HL-60/S4 treated with phorbol 12-myristate 13-acetate at 8.2 ng/mL for 4 days and 3 days (cell line): ENCODE measurements around the gene SMTNL2.

Experiments used
- in situ Hi-C: fragments of 300-500 bp; cut with MboI; formaldehyde crosslinking; loops from 2 replicates; pipeline ENCODE4 v1.15.0; 2022; ENCODE audit warnings: low sequenced_read_pairs

Gene SMTNL2

DNA sequence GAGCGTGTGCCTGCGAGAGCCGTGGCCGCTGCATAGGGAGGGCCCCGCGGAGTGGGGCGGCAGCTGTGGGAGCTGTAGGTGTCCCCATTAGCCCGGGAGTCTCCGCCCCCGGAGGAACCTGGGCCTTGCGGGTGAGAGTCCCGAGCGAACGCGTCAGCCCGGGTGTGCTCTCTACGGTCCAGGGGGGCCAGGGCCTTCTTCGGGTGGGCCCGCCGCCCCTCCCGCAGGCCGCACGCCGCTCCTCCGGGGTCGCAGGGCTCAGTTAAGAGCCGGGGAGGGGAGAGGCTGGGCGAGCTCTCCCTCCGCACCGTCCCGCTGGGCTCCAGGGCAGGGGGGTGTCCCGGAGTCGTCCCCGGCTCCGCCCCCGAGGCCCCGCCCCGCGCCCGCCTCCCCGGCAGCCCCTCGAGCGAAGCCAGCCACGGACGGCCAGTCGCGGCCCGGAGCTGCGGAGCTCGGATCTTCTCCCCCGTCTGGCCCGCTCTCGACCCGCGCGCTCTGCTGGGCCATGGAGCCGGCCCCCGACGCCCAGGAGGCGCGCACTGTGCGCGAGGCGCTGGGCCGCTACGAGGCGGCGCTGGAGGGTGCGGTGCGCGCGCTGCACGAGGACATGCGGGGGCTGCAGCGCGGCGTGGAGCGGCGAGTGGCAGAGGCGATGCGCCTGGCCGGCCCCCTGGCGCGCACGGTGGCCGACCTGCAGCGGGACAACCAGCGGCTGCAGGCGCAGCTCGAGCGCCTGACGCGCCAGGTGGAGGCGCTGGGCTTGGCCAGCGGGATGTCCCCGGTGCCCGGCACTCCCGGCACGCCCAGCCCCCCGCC, at the start of gene SMTNL2:
SMTNL2 (plus strand) TSS at position 429 of the 816 bp plus-strand sequence; CDS start at position 506, 77 bp downstream.
- in situ Hi-C loops = no loop called here

DNA sequence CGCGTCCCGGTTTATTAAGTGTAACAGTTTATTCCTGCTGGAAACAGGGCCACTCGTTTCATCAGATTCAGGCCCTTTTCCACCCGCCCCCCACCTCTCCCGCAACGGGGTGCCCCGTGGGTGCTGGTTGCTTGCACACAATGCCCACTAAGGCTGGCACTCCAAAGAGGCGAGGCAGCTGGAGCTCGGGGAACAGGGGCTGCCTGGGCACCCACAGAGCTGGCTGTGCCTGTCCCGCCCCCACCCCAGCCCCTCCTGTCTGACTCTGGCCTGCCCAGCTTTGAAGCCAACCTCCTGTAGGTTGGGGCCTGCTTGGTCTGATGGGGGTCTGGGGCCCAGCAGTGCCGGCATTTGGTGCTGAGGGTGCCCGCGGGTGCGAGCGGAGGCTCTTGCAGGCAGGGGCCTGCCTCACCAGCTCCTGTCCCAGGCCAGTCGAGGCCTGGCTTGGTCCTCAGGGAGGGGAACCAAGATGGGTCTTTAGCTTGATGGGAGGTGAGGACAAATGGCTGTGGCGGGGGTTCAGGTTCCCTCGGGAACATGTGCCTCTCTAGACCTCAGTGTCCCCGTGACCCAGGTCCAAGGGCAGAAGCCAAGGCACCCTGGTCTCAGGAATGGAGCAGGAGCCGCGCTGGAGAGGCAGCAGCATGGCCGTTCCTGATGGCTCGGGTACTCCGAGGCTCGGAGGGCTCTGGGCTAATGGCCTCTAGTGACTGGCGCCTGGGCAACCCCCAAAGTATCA, 49.2 kb upstream of the SMTNL2 start:
- in situ Hi-C loops = no loop called here

DNA sequence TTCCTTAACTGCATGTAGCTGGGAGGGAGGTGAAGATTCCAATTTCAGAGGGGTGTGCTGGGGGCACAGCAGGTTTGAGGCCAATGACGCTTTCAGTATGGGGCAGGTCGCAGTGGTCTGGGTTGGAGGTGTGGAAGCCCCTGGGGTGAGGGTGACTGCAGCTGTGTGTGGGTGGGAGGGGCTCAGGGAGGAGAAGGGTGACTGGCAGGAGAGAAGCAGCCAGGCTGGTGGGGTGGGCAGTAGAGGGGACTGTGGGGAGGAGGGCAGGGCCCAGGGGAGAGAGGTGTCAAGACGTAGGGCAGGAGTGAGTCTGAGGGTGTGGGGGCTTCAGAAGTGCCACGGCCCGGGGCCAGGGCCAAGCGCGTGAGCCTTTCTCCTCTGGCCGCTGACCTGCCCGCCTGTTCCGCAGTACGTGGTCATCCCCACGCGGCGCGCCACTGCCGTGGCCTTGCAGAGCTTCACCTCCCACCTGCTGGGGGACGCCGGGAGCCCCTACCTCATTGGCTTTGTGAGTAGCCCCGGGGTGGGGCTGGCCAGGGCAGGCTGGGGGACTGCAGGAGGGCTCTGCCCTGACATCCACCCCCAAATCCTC, 48.6 kb upstream of the SMTNL2 start:
- in situ Hi-C loops = no loop called here

DNA sequence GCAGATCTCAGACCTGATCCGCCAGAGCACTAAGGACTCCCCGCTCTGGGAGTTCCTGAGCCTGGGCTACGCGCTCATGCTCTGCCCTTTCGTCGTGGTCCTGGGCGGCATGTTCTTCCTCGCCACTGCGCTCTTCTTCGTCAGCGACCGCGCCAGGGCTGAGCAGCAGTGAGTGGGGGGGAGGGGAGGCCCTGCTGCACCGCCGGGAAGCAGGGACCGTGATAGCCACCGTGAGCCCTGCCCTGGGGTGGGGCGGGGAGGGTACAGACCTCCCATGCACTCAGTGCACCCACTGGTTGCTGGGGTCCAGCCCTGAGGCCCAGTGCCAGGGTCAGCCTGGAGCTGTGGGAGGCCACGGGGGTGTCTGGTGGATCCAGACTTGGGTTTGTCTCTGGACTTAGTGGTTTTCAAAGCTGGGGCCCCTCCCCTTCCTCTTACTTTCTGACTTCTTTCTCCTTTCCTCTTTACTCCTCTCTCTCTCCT, 48.0 kb upstream of the SMTNL2 start:
- in situ Hi-C loops = no loop called here

DNA sequence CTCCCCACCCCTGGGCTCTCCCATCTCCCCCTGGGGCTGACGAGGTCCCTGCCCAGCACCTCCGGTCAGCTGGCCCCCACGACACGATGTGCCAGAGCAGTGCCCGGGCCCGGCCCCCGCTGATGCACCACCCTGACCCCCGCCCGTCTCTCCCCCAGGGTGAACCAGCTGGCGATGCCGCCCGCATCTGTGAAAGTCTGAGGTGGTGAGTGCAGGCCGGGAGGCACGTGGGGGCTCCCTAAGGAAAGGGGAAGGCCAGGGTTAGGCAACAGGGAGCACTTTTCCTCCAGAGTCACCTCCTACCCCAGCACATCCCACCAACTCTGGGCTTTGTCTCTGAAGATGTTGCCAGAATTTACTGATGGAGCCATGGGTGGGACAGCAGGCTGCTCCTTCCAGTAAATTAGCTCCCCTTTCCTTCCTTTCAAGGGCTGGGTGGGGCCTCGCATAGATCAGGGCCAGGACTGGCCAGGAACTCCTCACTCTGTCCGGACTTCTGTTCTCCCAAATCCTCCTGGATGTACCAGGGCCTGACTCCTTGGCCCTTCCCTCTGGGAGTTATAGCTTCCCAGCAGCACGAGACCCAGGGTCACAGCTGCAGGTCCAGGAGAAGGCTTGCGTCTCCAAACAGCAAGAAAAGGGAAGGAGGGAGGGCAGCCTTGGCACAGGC, 47.5 kb upstream of the SMTNL2 start:
- in situ Hi-C loops = no loop called here

DNA sequence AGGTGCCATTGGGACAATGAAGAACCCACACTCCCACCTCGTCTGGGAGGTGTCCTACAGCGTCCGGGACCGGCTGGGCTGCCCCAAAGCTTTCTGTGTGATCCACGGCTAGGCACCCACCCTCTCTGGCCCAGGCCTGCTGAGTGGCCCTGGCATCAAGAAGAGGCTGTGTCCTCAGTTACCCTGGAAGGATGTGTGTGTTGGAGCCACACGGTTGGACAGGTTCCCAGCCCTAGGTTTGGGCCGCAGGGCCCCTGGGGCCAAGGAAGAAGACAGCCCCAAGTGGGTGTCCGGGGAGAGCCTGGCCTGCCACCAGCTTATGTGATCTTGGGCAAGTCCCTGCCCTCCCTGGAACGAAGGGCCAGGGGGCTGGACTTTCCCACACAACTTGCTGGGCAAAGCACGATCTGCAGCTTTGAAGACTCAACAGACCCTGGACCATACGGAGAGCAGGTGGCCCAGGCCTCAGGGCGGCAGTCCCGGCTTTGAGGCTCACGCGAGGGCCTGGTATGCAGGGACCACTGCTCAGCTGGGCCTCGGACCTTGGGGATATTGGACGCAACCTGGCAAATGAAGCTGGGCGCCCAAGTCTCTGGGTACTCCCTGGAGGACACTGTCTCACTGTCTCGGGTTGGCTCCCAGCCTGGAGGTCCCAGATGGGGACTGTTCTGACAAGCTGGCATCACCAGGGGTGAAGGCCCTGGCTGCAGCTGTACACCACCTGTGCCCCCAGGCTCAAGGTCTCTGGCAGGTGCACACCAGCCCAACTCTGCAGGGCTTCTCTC, 46.7 kb upstream of the SMTNL2 start:
- in situ Hi-C loops = no loop called here

DNA sequence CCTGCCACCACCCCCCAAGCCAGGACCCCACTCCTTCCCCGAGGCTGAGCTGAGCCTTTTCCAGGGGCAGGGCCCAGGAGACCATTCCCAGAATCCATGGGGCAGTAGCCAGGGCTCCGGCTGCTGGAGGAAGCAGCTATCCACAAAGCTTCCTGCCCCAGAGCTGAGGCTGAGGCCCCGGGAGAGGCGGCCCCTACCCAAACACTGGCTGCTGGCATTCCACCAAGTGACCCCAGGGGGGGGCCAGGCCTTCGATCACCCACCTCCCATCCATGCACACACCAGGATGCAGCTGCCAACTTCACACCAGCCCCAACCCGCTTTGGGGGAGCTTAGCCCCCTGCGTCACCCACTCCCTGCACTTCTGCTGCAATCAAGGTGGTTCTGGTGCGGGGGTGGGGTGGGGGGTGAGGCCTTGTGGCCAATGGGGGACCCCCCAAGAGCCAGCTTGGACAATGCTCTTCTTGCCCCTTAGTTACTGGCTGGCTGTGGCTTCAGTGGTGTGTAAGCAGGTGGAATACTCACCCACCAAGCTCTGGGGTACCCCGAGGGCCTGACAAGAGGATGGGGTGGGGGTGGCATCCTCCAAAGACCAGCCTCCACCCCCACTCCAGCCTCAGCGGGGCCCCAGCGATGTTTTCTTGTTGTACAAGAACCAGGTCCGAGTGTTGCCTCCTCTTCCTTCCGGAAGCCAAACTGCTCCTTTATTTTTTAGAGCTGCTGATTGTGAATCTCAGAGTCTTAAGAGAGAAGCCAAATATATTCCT, 45.9 kb upstream of the SMTNL2 start:
- in situ Hi-C loops = no loop called here

DNA sequence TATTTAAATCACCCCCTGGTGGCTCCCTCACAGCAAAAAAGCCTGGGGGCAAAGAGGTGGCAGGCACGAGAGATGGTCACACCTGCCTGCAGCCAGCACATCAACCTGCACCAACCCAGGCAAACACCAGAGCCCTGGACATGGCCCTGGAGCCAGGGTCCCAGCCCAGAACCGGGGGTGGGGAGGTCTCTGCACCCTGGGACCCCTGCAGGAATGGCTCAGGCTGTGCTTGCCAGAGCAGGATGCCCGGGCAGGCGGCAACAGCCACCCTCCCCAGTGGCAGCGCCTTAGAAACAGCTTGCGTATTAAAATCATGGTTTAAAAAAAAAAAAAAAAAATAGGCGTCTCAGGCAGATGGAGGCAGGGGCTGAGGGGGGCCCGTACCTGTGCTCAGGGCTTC, 45.3 kb upstream of the SMTNL2 start:
- in situ Hi-C loops = no loop called here

DNA sequence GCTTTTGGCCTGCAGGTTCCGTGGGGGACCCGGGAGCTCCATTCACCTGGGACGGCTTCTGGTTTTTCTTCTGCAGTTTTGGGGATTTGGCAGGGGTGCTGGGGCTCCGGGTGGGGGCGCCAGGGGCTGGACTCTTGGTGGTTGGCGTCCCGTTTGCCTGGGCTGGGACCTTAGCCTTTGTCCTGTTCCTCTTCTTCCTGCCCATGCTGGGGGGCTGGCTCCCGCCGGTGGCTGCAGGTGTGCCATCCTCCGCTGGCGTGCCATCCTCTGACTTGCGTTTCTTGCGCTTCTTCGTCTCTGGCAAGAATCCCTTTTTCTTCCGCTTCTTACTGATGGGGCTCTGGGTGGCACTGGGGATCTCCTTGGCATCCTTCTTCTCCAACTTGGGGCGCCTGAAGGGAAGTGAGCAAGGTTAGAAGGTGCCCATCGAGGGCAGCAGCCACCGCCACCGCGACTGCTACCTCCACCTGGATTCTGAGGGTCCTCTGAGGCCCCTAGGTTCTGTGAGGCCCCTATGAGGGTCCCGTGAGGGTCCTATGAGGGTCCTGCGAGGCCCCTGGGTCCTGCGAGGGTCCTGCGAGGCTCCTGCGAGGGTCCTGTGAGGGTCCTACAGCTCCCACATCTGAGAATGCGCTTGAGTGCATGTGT, 44.6 kb upstream of the SMTNL2 start:
- in situ Hi-C loops = no loop called here

DNA sequence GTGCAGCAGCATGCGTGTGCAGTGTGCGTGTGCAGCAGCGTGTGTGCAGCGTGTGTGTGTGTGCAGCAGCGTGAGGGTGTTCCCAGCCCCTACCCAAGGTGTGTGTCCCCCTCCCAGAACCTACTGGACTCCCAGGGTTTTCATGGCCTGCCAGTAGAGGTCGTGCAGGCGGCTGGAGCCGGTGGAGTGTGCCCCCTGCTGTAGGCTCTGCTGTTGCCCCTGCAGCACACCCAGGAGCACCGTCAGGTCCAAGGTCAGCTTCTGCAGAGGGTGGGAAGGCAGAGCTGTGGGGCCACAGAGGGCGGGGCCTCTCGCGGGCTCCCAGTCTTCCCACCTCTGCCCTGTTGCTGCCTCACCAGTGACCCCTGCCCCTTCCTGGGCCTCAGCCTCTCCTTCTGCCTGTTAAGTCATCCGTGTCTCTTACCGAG, 44.1 kb upstream of the SMTNL2 start:
- in situ Hi-C loops = no loop called here

DNA sequence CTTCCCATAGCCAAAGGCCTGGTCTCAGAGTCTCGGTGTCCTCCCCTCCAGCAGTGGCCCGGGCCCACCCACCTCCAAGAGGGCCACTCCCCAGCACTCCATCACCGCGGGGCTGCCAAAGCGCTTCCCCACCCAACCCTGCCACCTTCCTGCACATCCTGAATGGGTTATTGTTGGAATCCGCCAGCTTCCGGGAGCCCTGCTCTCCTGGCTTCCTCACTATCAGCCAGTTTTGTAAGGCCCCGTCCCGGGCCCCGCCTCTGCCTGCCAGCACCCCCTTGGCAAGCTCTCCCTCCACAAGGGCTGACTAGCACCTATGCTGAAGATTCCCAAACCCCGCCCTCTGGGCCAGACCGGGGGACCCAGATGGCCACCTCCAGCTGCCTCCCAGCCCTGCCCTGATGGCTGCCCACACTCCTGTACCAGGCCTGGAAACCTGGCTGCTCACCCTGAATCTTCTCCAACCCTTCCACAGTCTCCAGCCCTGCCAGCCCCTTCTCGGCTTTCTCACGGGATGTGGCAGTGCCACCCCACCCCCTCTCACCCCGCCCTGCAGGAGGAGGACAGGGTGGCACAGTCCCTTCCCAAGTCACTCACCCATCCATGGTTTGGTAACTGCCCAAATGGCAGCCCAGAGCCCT, 43.5 kb upstream of the SMTNL2 start:
- in situ Hi-C loops = no loop called here

DNA sequence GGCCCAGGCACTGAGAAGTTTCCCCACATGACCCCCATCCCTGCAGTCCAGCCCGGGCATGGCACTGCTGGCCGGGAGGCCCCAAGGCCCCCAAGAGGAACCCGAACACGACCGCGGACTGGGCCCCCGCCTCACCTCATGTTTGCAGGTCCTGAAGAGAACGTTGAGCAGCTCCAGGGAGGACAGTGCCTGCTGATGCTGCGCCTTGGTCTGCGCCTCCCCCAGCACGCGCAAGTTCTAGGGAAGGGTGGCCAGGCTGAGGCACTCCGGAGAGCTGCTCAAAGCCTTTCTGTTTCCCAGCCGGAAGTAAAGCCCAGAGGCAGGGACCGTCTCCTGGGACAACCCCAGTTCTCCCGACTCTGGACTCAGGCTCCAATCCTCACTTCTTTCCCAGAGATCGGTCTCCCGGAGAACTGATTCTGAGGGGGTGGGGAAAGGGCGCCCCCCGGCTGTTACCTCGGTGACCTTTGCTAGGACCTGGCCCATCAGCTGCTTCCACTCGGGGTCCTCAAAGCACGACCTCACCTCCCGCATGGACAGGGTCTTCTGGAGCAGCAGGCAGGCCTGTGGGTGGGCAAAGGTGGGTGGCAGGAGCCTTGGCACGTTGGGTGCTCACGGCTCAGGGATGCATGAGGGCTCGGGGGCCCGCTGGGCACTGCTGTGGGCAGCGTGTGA, 42.9 kb upstream of the SMTNL2 start:
- in situ Hi-C loops = no loop called here

DNA sequence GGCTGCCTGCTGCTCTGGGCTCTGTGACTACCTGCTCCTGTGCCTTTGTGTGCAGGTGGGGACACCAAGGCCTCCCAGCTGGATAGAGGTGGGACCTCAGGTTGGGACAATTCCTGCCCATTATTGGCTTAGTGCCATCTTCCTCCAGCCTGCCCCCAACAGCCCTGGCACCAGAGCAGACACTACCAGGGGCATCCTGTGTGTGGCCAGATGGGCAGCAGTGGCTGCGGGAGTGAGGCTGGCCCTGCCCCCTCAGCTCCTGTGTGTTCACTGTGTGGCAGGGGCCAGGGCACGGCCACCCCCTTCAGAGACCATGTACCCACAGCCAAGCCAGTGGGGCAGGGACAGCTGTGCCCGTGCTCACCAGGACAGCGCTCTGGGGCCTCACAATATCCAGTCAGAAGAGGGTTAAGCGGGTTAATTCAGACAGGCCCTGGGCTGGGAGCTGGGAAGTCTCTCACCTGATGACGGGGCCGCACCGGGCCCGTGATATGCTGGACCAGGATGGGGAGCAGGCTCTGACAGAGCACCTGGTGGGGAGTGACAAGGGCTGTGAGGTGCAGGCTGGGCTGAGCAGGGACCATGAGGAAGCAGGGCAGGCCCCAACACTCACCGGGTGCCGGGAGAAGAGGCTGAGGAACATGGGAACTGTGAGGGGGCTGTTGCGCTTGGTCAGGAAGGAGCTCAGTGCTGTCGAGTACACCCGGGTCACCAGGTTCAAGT, 42.2 kb upstream of the SMTNL2 start:
- in situ Hi-C loops = no loop called here

DNA sequence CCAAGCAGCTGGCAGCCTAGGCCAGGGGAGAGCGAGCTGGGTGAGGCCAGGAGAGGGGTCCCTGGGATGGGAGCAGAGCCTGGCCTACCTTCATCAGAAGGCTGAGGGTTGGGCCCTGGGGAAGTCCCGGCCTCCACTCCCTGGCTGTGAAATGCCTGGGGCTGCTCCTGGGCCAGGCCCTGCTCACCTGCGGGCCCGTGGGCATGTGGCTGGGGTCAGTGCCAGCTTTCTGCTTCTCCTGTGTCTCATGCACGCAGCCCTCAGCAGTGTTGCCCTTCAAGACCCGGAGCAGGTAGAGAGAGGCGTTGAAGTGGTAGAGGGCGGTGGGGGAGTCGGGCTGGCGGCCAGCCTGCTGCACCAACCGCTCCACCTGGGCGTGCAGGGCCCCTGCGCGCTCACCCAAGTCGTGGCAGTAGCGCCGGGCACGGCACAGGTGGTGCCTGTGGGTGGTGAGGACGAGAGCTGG, 41.6 kb upstream of the SMTNL2 start:
- in situ Hi-C loops = no loop called here

DNA sequence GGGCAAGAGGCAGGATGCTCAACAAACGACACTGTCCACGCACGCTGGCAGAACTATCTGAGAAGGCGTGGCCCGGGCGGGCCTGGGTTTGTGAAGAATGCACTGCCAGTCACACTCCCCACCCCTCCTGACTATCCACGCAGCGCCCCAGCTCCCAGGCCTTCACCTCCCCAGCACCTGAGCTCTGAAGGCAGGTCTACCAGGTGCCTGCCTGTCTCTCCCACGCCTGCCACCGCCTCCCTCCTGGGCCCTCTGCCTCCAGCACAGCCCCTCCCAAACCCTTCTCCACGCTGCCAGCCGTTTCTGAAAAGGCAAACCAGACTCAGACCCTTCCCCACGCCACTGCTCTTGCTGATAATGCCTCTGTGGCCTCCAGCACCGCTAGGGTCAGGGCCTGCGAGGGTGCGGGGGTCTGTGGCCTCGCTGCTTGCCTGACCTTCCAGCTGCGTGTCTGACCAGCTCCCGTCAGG, 40.7 kb upstream of the SMTNL2 start:
- in situ Hi-C loops = no loop called here

DNA sequence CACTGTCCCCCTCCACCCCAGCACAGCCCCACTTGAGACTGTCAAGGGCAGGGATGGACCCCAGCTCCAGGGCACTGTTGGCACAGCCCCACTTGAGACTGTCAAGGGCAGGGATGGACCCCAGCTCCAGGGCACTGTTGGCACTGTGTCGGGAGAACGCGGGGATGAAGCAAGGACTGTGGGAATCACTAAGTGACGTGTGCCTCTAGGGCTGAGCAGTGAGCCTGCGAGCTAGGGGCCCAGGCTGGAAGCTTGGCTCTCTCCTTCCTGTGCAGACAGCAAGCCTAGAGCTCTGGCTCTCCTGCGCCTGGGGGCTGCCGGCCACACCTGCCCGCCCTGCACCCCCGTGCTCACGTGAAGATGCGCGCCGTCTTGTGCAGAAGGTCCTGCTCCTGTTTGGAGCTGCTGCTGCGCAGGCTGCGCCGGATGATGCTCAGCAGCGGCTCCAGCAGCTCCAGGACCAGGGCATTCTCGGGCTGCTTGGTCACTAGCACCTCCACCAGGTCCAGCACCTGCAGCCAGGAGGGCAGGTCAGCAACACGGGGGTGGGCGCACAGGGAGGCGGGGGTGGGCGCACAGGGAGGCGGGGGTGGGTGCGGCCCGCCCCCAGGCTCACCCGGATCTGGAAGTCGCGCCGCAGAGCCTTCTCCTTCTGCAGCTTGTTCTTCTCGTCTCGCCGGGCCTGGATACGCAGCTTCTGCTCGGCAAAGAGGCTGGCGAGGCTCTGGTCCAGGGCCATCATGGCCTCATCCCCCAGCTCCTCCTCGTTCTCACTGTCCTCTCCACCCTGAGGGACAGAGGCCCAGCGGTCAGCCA, 40.0 kb upstream of the SMTNL2 start:
- in situ Hi-C loops = no loop called here

DNA sequence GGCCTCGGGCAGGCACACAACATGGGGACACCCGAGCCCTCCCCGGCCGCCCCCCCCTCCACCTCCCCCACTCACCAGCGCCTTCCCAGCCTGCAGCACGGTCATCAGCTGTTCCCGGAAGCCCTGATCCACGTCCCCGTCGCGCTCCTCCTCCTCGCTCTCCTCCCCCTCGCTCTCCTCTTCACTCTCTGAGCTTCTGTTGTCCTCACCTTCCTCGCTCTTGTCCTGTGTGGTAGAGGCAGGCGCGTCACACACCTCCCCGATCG, 39.4 kb upstream of the SMTNL2 start:
- in situ Hi-C loops = no loop called here
